Neural cell (in vitro differentiated cells): ENCODE results near the gene KLK11.
A peak's percentile ranks its signal among the peaks of the same experiment; 100 is the strongest.

Experiments
- CTCF ChIP-seq: fragments of 450-650 bp; IDR thresholded peaks from 2 replicates; pipeline ENCODE4 v1.5.1; 2014; ENCODE audit warnings: antibody characterized with exemption, mild to moderate bottlenecking, moderate library complexity; ENCODE audit not compliant: poor library complexity, severe bottlenecking
- EZH2 ChIP-seq: fragments of 200-600, 300-800 bp; shearing (Covaris generic), sonication (generic); IDR thresholded peaks from 2 replicates; pipeline ENCODE4 v1.6.1; 2014; ENCODE audit warnings: antibody characterized with exemption, low read length, borderline replicate concordance, mild to moderate bottlenecking; ENCODE audit not compliant: insufficient read depth, poor library complexity, severe bottlenecking
- POLR2AphosphoS5 ChIP-seq: IDR thresholded peaks from 2 replicates; pipeline ENCODE4 v1.6.1; 2012
- RAD21 ChIP-seq: fragments of 450-650 bp; conservative IDR thresholded peaks from 2 replicates; pipeline ENCODE4 v1.6.1; 2014; ENCODE audit warnings: antibody characterized with exemption, mild to moderate bottlenecking, moderate library complexity
- REST ChIP-seq: IDR thresholded peaks from 2 replicates; pipeline ENCODE4 v1.6.1; 2012; ENCODE audit warnings: borderline replicate concordance
- SMC3 ChIP-seq: fragments of 450-650 bp; conservative IDR thresholded peaks from 2 replicates; pipeline ENCODE4 v1.6.1; 2014; ENCODE audit warnings: antibody characterized with exemption, mild to moderate bottlenecking, moderate library complexity; ENCODE audit not compliant: poor library complexity
- TAF1 ChIP-seq: IDR thresholded peaks from 2 replicates; pipeline ENCODE4 v1.6.1; 2012; ENCODE audit warnings: low read depth

- no peak for TF ChIP-seq POLR2AphosphoS5
- TF ChIP-seq EZH2, result no peak
- TF ChIP-seq CTCF, result peak; percentile 66
- TF ChIP-seq RAD21, result peak; percentile 46
- TF ChIP-seq REST, result no peak
- no peak for TF ChIP-seq TAF1
- peak; percentile 70 for TF ChIP-seq SMC3
Measured at GRCh38 chr19:51020988-51021651, 5.3 kb downstream of the KLK11 start.
